ENCODE data around the gene AKR1A1. TPM values are rescaled to one million over a fixed set of nuclear protein-coding genes. Genes with fewer than 3 reads are reported as not detected.
"Not testable (repeated sequence)": the region's sequence is repeated elsewhere in the genome, so short reads cannot be mapped to it uniquely, and the experiment has no call there.

Gene AKR1A1
- total RNA-seq, 6 experiments from 2014 or later: 105 to 125 (median 119) TPM

GRCh38 chr1:45508295-45509151, 42.1 kb upstream of the AKR1A1 start:
- no peaks in the 10 kb centered on the region for H3K9me3 Mint-ChIP-seq
- TF ChIP-seq CTCF (IDR thresholded peaks at IDR 0.05): peak; percentile 48
- peaks cover 11% of the 10 kb centered on the region for H3K4me1 Mint-ChIP-seq (ENCODE audit: low read depth)
- H3K36me3 Mint-ChIP-seq (ENCODE audit: low read depth): peaks cover 30% of the 10 kb centered on the region
- peak overlapping the region; percentile 44 for H3K27ac Mint-ChIP-seq
- DNase-seq: no peak
- peaks cover 2% of the 10 kb centered on the region; the same call in 1 of the 2 replicates for H3K27me3 Mint-ChIP-seq (ENCODE audit: insufficient read depth)
- H3K4me3 Mint-ChIP-seq: no peak overlapping the region

GRCh38 chr1:45510036-45510971, 40.3 kb upstream of the AKR1A1 start:
- Mint-ChIP-seq H3K9me3 (no peaks in the 10 kb centered on the region), H3K4me3 (no peak overlapping the region), H3K27me3 (ENCODE audit: insufficient read depth) (peaks cover 8% of the 10 kb centered on the region), H3K36me3 (ENCODE audit: low read depth) (peaks cover 47% of the 10 kb centered on the region), H3K27ac (0 out of 2 replicates have a peak overlapping the region, but pooled peaks have one; percentile 54), H3K4me1 (ENCODE audit: low read depth) (peaks cover 29% of the 10 kb centered on the region)
- DNase-seq: no peak
- no peak for TF ChIP-seq CTCF (IDR thresholded peaks at IDR 0.05)

GRCh38 chr1:45510972-45511527, 39.6 kb upstream of the AKR1A1 start:
- peaks cover 54% of the 10 kb centered on the region for H3K36me3 Mint-ChIP-seq (ENCODE audit: low read depth)
- no peak for DNase-seq
- TF ChIP-seq CTCF (IDR thresholded peaks at IDR 0.05): no peak
- H3K27ac Mint-ChIP-seq: peak overlapping the region; percentile 54
- no peaks in the 10 kb centered on the region for H3K9me3 Mint-ChIP-seq
- peaks cover 37% of the 10 kb centered on the region for H3K4me1 Mint-ChIP-seq (ENCODE audit: low read depth)
- H3K27me3 Mint-ChIP-seq (ENCODE audit: insufficient read depth): peaks cover 8% of the 10 kb centered on the region
- no peak overlapping the region for H3K4me3 Mint-ChIP-seq

- H3K4me3 Mint-ChIP-seq: 0 out of 2 replicates have a peak overlapping the region, but pooled peaks have one; percentile 42
Observed at GRCh38 chr1:45512641-45513054, 38.0 kb upstream of the AKR1A1 start.

GRCh38 chr1:45513532-45514260, 36.9 kb upstream of the AKR1A1 start:
- peak; percentile 56 for DNase-seq
- Mint-ChIP-seq H3K4me1 (ENCODE audit: low read depth) (peaks cover 52% of the 10 kb centered on the region), H3K4me3 (peak overlapping the region; percentile 64), H3K27ac (peak overlapping the region; percentile 94), H3K36me3 (ENCODE audit: low read depth) (peaks cover 69% of the 10 kb centered on the region)
- H3K9me3 Mint-ChIP-seq; H3K27me3 Mint-ChIP-seq (ENCODE audit: insufficient read depth): not testable (repeated sequence)

More at GRCh38 chr1:45512641-45513054, 38.0 kb upstream of the AKR1A1 start:
- H3K9me3 Mint-ChIP-seq: no peaks in the 10 kb centered on the region
- peak overlapping the region; percentile 94 for H3K27ac Mint-ChIP-seq
- DNase-seq: peak; percentile 64
- H3K27me3 Mint-ChIP-seq (ENCODE audit: insufficient read depth): peaks cover 8% of the 10 kb centered on the region
- H3K4me1 Mint-ChIP-seq (ENCODE audit: low read depth): peaks cover 49% of the 10 kb centered on the region
- H3K36me3 Mint-ChIP-seq (ENCODE audit: low read depth): peaks cover 67% of the 10 kb centered on the region
- peak; percentile 88 for TF ChIP-seq CTCF (IDR thresholded peaks at IDR 0.05)

Data from HFFc6 (cell line).